ENCODE data around the gene WDR6.

DNA sequence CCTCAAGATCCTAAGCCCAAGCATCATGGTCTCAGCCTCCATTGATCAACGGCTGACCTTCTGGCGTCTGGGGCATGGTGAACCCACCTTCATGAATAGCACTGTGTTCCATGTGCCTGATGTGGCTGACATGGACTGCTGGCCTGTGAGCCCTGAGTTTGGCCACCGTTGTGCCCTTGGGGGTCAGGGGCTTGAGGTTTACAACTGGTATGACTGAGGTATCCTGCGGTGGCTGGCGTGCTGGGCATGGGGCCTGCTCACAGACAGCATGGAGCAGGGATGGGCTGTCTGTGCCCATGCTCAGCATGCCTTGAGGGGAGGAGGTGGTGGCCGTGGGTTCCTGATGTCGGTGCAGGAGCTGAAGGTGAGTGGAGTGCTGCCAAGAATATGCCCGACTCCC is 7.9 kb downstream of the WDR6 start:
- TF ChIP-seq CTCF (IDR thresholded peaks at IDR 0.05) (no peak), EP300 (IDR thresholded peaks at IDR 0.05) (no peak), POLR2A (IDR thresholded peaks at IDR 0.05) (no peak)

All from stomach (tissue), 4 donors.